ENCODE measurements around the gene PPFIBP2. TPM values are rescaled to one million over a fixed set of nuclear protein-coding genes. Genes with fewer than 3 reads are reported as not detected.

PPFIBP2 gene
- total and polyA plus RNA-seq, 4 donors, result 7.7 to 51.3 (median 18.6) TPM

DNA sequence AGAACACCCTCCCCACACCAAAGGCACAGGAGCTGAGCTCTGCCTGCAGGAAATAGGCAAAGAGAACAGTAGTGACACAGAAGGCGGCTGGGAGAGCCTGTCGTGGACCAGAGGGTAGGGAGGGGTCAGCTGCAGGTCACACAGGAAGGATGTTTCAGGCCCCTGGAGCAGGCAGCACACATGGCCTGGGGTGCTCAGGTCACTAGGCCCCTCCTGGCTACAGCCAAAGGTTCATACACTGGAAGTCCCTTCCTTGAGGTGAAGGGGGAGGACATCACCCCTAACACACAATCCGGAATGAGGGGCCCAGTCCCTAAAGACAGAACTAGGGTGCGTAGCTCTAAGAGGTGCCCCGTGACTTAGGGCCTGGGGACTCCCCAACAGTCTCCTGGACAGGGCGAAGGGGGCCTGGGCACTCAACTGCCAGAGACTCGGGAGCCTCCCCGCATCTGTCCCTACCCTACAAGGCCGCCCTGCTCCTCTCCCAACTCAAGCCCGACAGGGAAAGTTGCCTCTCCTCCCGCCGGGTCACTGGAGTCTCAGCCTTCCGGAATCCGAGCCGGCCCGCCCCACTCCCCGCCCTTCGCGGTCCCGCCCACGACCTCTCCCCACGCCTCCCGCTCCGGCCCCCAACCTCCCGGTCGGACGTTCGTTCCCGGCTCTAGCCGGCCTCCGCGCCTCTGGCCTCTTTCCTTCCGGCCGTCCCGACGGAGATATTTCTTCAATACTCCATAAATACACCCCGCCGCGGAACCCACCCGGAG lies 159.3 kb downstream of the PPFIBP2 start, which contains the start of gene CYB5R2:
CYB5R2 (minus strand) TSS at position 541 of the 764 bp plus-strand sequence. CDS start 675 bp downstream, outside the sequence.
- H3K4me3 ChIP-seq, result peak within 1 kb of the TSS; percentile 39
- WGBS, 2 donors, result 10% methylated on average over 40 of the region's 40 CpGs
- TF ChIP-seq, protein P1, sequence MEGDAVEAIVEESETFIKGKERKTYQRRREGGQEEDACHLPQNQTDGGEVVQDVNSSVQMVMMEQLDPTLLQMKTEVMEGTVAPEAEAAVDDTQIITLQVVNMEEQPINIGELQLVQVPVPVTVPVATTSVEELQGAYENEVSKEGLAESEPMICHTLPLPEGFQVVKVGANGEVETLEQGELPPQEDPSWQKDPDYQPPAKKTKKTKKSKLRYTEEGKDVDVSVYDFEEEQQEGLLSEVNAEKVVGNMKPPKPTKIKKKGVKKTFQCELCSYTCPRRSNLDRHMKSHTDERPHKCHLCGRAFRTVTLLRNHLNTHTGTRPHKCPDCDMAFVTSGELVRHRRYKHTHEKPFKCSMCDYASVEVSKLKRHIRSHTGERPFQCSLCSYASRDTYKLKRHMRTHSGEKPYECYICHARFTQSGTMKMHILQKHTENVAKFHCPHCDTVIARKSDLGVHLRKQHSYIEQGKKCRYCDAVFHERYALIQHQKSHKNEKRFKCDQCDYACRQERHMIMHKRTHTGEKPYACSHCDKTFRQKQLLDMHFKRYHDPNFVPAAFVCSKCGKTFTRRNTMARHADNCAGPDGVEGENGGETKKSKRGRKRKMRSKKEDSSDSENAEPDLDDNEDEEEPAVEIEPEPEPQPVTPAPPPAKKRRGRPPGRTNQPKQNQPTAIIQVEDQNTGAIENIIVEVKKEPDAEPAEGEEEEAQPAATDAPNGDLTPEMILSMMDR (IDR thresholded peaks at IDR 0.05; ENCODE audit: control extremely low read depth, extremely low read depth), result no peak
- H3K9ac ChIP-seq (ENCODE audit: insufficient read depth in 1 of 2, low read length in 2 of 2), result peak within 1 kb of the TSS; percentile 6 to 47
- H3K36me3 ChIP-seq (ENCODE audit: control insufficient read depth in 4 of 4, insufficient read depth in 4 of 4, low read length in 4 of 4), result peaks cover 0 to 4% (median 0%) of the 10 kb centered on the region in 4 donors
- ATAC-seq (ENCODE audit: insufficient read depth, low FRiP score) (peak; percentile 90), DNase-seq (peak; percentile 75 to 82 (median 80))
- H3K9me3 ChIP-seq (ENCODE audit: control insufficient read depth in 4 of 4, insufficient read depth in 3 of 4, low read length in 3 of 4), result no peaks in the 10 kb centered on the region
- peaks cover 0 to 9% (median 4%) of the 10 kb centered on the region in 3 donors for H3K27me3 ChIP-seq (ENCODE audit: control insufficient read depth in 3 of 3, insufficient read depth in 3 of 3, low read length in 2 of 3)
- peak within 1 kb of the TSS in 1 of 2 donors; percentile 34 for H3K27ac ChIP-seq (ENCODE audit: low read depth in 1 of 2, low read length in 1 of 2)
- H3K4me1 ChIP-seq (ENCODE audit: control insufficient read depth in 5 of 5, insufficient read depth in 5 of 5, low read length in 5 of 5), result peaks cover 0 to 16% (median 7%) of the 10 kb centered on the region in 5 donors

DNA sequence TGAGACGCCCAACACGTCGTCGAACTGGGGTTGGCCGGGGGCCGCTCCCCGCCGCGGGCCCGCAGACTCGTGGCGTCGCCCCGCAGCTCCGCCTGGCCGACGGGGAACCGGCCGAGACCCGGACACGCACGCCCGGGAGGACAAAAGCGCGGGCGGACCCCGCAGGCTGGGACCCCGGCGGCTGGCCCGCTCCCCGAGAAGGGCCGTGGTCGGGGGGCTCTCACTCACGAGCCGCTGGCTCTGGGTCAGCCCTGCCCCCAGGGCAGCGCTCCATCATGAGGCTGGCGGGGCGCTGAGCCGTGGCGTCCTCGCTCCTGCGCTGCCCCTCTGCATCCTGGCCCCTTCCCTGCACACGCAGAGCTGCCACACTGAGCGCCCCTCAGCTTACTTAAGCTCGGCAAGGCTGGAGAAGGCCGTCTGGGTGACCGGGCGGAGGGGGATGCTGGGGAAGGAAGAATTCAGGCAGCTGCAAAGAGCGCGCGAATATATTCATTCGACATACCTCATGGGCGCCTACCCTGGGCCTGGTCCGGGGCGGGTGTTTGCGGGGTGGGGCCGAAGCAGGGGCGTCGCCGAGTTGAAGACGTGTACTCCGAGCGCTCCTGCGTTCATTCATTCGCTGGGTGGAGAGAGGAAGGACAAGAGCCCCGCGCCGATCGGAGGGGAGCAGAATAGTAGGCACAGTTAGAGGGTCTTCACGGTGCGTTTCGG lies 160.1 kb downstream of the PPFIBP2 start:
- H3K9ac ChIP-seq (ENCODE audit: insufficient read depth in 1 of 2, low read length in 2 of 2), result no peak overlapping the region
- TF ChIP-seq, protein P1 (IDR thresholded peaks at IDR 0.05; ENCODE audit: control extremely low read depth, extremely low read depth), result no peak
- H3K4me1 ChIP-seq (ENCODE audit: control insufficient read depth in 5 of 5, insufficient read depth in 5 of 5, low read length in 5 of 5), result peaks cover 0 to 16% (median 7%) of the 10 kb centered on the region in 5 donors
- no peaks in the 10 kb centered on the region for H3K9me3 ChIP-seq (ENCODE audit: control insufficient read depth in 4 of 4, insufficient read depth in 3 of 4, low read length in 3 of 4)
- ATAC-seq (ENCODE audit: insufficient read depth, low FRiP score) (peak; percentile 67), DNase-seq (peak; percentile 69 to 77 (median 71))
- 5% methylated on average over 58 to 72 of the region's 72 CpGs for WGBS, 2 donors
- H3K27me3 ChIP-seq (ENCODE audit: control insufficient read depth in 3 of 3, insufficient read depth in 3 of 3, low read length in 2 of 3), result peaks cover 0 to 9% (median 4%) of the 10 kb centered on the region in 3 donors
- peak overlapping the region in 1 of 2 donors; percentile 34 for H3K27ac ChIP-seq (ENCODE audit: low read depth in 1 of 2, low read length in 1 of 2)
- peaks cover 0 to under 1% (median 0%) of the 10 kb centered on the region in 4 donors for H3K36me3 ChIP-seq (ENCODE audit: control insufficient read depth in 4 of 4, insufficient read depth in 4 of 4, low read length in 4 of 4)
- H3K4me3 ChIP-seq, result peak overlapping the region; percentile 39

DNA sequence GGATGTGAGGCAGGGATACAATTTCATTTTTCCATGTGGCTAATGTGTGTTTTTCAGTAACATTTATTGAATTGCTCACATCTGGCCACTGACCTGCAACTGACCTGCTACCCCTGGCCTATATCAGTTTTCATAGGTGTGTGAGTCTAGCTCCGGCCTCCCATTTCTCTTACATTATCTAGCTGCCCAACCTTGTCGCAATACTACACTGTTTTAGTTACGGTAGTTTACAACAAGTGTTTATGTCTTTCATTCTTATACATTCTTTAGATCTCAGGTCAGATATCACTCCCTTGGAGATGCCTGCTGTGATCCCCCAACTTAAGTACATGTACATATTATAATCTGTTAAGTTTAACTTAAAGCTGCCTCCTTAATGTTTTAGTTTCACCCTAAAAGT lies 161.8 kb downstream of the PPFIBP2 start:
- ATAC-seq (ENCODE audit: insufficient read depth, low FRiP score), result no peak
- TF ChIP-seq, protein P1 (IDR thresholded peaks at IDR 0.05; ENCODE audit: control extremely low read depth, extremely low read depth), result no peak
- 78 to 79% methylated on average over 3 of the region's 3 CpGs for WGBS, 2 donors

More for the DNA sequence above, 161.8 kb downstream of the PPFIBP2 start:
- H3K9me3 ChIP-seq (ENCODE audit: control insufficient read depth in 4 of 4, insufficient read depth in 3 of 4, low read length in 3 of 4), result no peaks in the 10 kb centered on the region
- no peak overlapping the region for H3K4me3 ChIP-seq
- no peak for DNase-seq
- no peak overlapping the region for H3K27ac ChIP-seq (ENCODE audit: low read depth in 1 of 2, low read length in 1 of 2)
- H3K36me3 ChIP-seq (ENCODE audit: control insufficient read depth in 4 of 4, insufficient read depth in 4 of 4, low read length in 4 of 4), result no peaks in the 10 kb centered on the region
- H3K4me1 ChIP-seq (ENCODE audit: control insufficient read depth in 5 of 5, insufficient read depth in 5 of 5, low read length in 5 of 5), result peaks cover 0 to 16% (median 7%) of the 10 kb centered on the region in 5 donors
- H3K27me3 ChIP-seq (ENCODE audit: control insufficient read depth in 3 of 3, insufficient read depth in 3 of 3, low read length in 2 of 3), result peaks cover 0 to 9% (median 4%) of the 10 kb centered on the region in 3 donors
- H3K9ac ChIP-seq (ENCODE audit: insufficient read depth in 1 of 2, low read length in 2 of 2), result no peak overlapping the region

All from lung (tissue), 12 donors.